Kidney epithelial cell (primary cell): ENCODE results near the gene SORL1. TPM values are rescaled to one million over a fixed set of nuclear protein-coding genes. Genes with fewer than 3 reads are reported as not detected.

ENCODE experiments used
- DNase-seq: peaks from one replicate; pipeline ENCODE4 v3.0.0-alpha.2; 2010; ENCODE audit warnings: low read depth
- H3K27me3 ChIP-seq: 2 replicates; pipeline ENCODE4 v1.6.0; 2011; ENCODE audit warnings: low read length; ENCODE audit not compliant: control insufficient read depth, insufficient read depth
- H3K36me3 ChIP-seq: 2 replicates; pipeline ENCODE4 v1.5.1; 2011; ENCODE audit warnings: low read length; ENCODE audit not compliant: control insufficient read depth, insufficient read depth
- H3K4me3 ChIP-seq: 2 replicates; pipeline ENCODE4 v1.5.1; 2011; ENCODE audit warnings: low read depth, mild to moderate bottlenecking, control low read depth, low read length
- total RNA-seq: library from RNA; depleted of rRNA; stranded (reverse); fragments of >200 nt; gene quantifications from 2 replicates; pipeline ENCODE4 v1.2.3, GENCODE V29; 2015
- TF ChIP-seq, protein P1 (sequence below): IDR thresholded peaks from 2 replicates; pipeline ENCODE4 v1.5.1; 2011; ENCODE audit warnings: mild to moderate bottlenecking, moderate library complexity, low read length, control low read depth, inconsistent platforms; ENCODE audit not compliant: insufficient read depth, poor library complexity, severe bottlenecking

SORL1 gene
- total RNA-seq, 1 donor from 2014 or later, result 4.1 TPM

DNA sequence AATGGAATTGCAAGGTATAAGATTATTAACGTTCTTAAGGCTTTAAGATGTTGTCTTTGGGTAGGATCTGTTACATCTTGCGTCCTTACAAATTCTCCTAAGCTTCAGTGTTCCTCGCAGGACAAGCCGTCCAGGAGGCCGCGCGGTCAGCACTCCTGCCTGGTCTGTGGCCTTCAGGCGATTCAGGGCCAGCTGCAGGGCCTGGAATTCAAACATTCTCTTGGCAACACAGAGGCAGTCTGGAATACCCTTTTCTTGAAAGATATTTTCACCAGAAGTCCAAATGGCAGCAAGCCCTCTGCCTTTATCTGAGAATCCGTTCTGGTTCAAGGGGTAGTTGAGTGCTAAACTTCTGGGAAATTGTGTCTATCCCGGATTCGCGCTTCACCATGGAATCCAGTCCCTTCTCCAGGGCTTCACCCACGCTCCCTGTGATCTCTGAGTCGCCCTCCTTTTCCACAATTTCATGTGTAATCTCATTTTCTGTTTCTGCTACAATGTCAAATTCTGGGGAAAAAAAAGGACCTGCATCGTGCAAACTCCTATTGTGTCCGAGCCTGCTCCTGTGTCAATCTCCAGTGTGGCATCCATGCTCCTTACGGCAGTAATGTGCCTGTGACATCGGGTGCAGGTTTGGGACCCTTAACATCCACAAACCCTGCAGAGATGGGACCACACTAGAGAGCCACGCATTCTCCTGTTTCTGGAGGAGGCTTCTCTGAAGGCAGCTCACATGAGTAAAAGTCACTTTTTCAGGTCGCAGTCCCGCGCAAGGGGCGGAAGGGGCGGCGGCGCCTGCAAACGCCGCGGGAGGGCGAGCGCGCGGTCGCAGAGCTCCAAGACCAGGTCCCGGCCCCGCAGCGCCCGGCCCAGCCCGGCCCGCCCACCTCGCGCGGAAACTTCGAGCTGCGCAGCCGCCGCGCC is 25.4 kb upstream of the SORL1 start:
- peaks cover 9% of the 10 kb centered on the region for H3K27me3 ChIP-seq
- H3K4me3 ChIP-seq, result peak overlapping the region; percentile 18
- no peak for DNase-seq
- no peaks in the 10 kb centered on the region for H3K36me3 ChIP-seq
- TF ChIP-seq, protein P1, sequence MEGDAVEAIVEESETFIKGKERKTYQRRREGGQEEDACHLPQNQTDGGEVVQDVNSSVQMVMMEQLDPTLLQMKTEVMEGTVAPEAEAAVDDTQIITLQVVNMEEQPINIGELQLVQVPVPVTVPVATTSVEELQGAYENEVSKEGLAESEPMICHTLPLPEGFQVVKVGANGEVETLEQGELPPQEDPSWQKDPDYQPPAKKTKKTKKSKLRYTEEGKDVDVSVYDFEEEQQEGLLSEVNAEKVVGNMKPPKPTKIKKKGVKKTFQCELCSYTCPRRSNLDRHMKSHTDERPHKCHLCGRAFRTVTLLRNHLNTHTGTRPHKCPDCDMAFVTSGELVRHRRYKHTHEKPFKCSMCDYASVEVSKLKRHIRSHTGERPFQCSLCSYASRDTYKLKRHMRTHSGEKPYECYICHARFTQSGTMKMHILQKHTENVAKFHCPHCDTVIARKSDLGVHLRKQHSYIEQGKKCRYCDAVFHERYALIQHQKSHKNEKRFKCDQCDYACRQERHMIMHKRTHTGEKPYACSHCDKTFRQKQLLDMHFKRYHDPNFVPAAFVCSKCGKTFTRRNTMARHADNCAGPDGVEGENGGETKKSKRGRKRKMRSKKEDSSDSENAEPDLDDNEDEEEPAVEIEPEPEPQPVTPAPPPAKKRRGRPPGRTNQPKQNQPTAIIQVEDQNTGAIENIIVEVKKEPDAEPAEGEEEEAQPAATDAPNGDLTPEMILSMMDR, result no peak

DNA sequence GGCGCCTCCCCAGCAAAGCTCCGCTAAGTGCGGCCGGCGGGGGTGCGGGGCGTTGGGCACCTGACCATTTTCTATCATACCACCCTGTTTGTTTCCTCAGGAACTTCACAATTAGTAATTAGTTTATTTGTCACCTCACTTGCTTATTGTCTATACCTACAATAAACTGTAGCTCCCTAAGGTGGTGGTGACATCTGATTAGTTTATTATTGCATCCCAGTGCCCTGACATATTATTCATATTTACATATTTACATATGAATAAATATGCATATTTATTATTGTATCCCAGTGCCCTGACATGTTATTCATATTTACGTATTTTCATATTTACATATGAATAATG is 24.7 kb upstream of the SORL1 start:
- Histone ChIP-seq H3K27me3 (peaks cover 9% of the 10 kb centered on the region), H3K36me3 (no peaks in the 10 kb centered on the region), H3K4me3 (peak overlapping the region; percentile 6)
- TF ChIP-seq, protein P1, result no peak
- no peak for DNase-seq

DNA sequence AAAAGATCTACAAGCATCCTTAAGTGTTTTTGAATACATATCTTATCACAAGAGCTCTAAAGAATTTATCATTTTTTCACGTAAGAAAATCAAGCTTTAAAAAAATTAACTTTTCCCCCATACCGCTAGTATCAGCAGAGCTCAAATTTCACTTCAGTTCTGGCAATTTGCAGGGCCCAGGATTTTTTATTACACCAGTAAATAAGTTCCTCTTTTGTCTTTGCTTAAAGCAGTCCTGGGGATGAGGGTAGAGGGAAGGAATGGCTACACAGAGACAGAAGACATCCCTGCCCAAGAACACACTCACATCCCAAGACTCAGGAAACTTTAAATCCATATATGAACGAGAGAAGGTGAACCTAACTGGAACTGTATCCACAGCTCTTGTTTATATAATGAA is 22.6 kb upstream of the SORL1 start:
- TF ChIP-seq, protein P1, result no peak
- DNase-seq, result no peak
- no peaks in the 10 kb centered on the region for H3K36me3 ChIP-seq

DNA sequence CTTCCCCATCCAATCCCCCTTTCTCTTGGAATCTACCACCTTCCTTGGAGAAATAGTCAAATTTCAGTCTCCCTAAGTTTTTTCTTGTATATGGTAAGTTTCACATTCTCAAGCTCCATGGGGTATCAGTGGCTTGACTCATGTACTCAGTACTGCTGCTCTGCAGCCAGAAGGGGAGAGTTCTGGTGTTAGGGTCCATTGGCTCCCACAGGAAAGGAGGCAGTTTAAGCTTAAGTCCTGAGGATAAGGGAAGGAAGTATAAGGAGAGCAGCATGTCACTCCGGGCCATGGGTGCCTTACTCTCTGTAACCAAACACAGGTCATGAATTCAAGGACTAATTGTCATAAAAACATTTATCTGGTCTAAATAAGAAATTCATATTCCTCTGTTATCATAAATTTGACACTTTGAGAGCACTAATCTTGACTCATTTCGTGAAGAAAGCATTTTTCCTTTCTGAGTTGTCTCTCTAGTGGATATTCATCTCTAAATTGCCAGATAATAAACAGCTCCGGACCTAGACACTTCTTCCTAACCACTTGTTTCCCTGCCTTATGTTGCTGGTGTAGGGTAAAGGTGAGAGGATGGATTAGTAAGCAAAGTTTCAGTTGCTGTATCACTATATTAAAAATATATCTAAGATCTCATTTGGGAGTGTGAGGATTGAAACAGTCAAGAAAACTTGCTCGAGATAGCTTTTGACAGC is 20.1 kb upstream of the SORL1 start:
- no peak for DNase-seq
- no peaks in the 10 kb centered on the region for H3K36me3 ChIP-seq
- peaks cover 7% of the 10 kb centered on the region for H3K27me3 ChIP-seq
- no peak overlapping the region for H3K4me3 ChIP-seq
- TF ChIP-seq, protein P1, result no peak

More for the DNA sequence above, 22.6 kb upstream of the SORL1 start:
- peaks cover 9% of the 10 kb centered on the region for H3K27me3 ChIP-seq
- no peak overlapping the region for H3K4me3 ChIP-seq

DNA sequence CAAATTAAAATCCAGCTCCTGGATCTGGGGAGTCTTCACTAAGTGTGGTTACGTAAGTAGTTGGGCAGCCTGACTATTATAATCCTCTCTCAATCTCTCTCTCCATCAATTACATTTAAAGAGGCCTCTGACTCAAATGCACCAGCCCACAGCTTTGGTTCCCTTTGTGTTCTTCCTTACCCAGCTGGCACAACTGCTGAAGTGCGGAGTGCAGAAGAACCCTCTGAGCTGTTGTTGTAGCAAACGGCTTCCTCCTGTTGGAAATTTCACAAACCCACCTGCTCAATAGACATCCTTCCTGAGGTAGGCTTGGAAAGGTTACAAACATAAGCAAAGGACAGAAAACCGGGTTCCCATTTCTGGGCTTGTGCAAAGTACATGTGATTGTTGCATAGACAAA is 17.0 kb upstream of the SORL1 start:
- DNase-seq, result no peak
- Histone ChIP-seq H3K36me3 (no peaks in the 10 kb centered on the region), H3K27me3 (no peaks in the 10 kb centered on the region), H3K4me3 (no peak overlapping the region)
- TF ChIP-seq, protein P1, result no peak
